Stimulated activated memory B cell treated with anti-CD40 and anti-IgM and Interleukin-4, amounts not matched to agents 10 μg/mL and 1 μg/mL and 100 μg/mL, for 72 hours (primary cell): Measurements from ENCODE around the gene LRRC36.
A peak's percentile ranks its signal among the peaks of the same experiment; 100 is the strongest.

Experiments used
- ATAC-seq: fragments of 150-1000 bp; cut with Tn5 transposase; 2 replicates; pipeline ENCODE4 v1.10.0; 2021
- H3K27ac Mint-ChIP-seq: one replicate; pipeline ENCODE4 v1.8.0; 2022; ENCODE audit warnings: mild to moderate bottlenecking, mixed read lengths
- H3K27me3 Mint-ChIP-seq: one replicate; pipeline ENCODE4 v1.8.0; 2022; ENCODE audit warnings: mixed read lengths
- H3K36me3 Mint-ChIP-seq: one replicate; pipeline ENCODE4 v1.8.0; 2022; ENCODE audit warnings: mixed read lengths
- H3K4me1 Mint-ChIP-seq: one replicate; pipeline ENCODE4 v1.8.0; 2022; ENCODE audit warnings: mixed read lengths
- H3K4me3 Mint-ChIP-seq: one replicate; pipeline ENCODE4 v1.8.0; 2022; ENCODE audit warnings: mild to moderate bottlenecking, moderate library complexity, mixed read lengths
- H3K9me3 Mint-ChIP-seq: one replicate; pipeline ENCODE4 v1.8.0; 2022; ENCODE audit warnings: mixed read lengths

The LRRC36 gene

GRCh38 chr16:67426950-67427349 is 100.3 kb downstream of the LRRC36 start:
- no peak overlapping the region for H3K4me3 Mint-ChIP-seq
- no peaks in the 10 kb centered on the region for H3K9me3 Mint-ChIP-seq
- ATAC-seq: no peak
- H3K4me1 Mint-ChIP-seq: peaks cover 10% of the 10 kb centered on the region
- H3K36me3 Mint-ChIP-seq: no peaks in the 10 kb centered on the region
- peaks cover 46% of the 10 kb centered on the region for H3K27me3 Mint-ChIP-seq
- no peak overlapping the region for H3K27ac Mint-ChIP-seq

GRCh38 chr16:67428146-67428731 is 101.6 kb downstream of the LRRC36 start:
- H3K27me3 Mint-ChIP-seq: peaks cover 37% of the 10 kb centered on the region
- peaks cover 23% of the 10 kb centered on the region for H3K4me1 Mint-ChIP-seq
- no peak overlapping the region for H3K27ac Mint-ChIP-seq
- H3K36me3 Mint-ChIP-seq: no peaks in the 10 kb centered on the region
- no peak overlapping the region for H3K4me3 Mint-ChIP-seq
- ATAC-seq: peak; percentile 70
- no peaks in the 10 kb centered on the region for H3K9me3 Mint-ChIP-seq

GRCh38 chr16:67429053-67429798 is 102.6 kb downstream of the LRRC36 start:
- no peak for ATAC-seq
- peaks cover 37% of the 10 kb centered on the region for H3K27me3 Mint-ChIP-seq
- H3K27ac Mint-ChIP-seq: no peak overlapping the region
- no peaks in the 10 kb centered on the region for H3K36me3 Mint-ChIP-seq
- H3K9me3 Mint-ChIP-seq: no peaks in the 10 kb centered on the region
- peaks cover 33% of the 10 kb centered on the region for H3K4me1 Mint-ChIP-seq
- H3K4me3 Mint-ChIP-seq: no peak overlapping the region

- Mint-ChIP-seq H3K36me3 (no peaks in the 10 kb centered on the region), H3K27me3 (peaks cover 37% of the 10 kb centered on the region), H3K4me3 (peak overlapping the region; percentile 78), H3K27ac (no peak overlapping the region), H3K4me1 (peaks cover 39% of the 10 kb centered on the region), H3K9me3 (no peaks in the 10 kb centered on the region)
- ATAC-seq: no peak
Measured at GRCh38 chr16:67429799-67430503, 103.3 kb downstream of the LRRC36 start.

- no peak overlapping the region for H3K27ac Mint-ChIP-seq
- H3K9me3 Mint-ChIP-seq: no peaks in the 10 kb centered on the region
- H3K36me3 Mint-ChIP-seq: no peaks in the 10 kb centered on the region
- H3K27me3 Mint-ChIP-seq: peaks cover 37% of the 10 kb centered on the region
- H3K4me1 Mint-ChIP-seq: peaks cover 41% of the 10 kb centered on the region
- ATAC-seq: peak; percentile 17
- H3K4me3 Mint-ChIP-seq: peak overlapping the region; percentile 78
Measured at GRCh38 chr16:67430504-67430976, 103.9 kb downstream of the LRRC36 start.

- Mint-ChIP-seq H3K36me3 (no peaks in the 10 kb centered on the region), H3K27ac (no peak within 1 kb of the TSS), H3K27me3 (peaks cover 37% of the 10 kb centered on the region), H3K9me3 (no peaks in the 10 kb centered on the region), H3K4me3 (peak within 1 kb of the TSS; percentile 78), H3K4me1 (peaks cover 48% of the 10 kb centered on the region)
- peak; percentile 49 for ATAC-seq
Measured at GRCh38 chr16:67430977-67431774, 104.6 kb downstream of the LRRC36 start, which contains the start of gene HSD11B2. Gene HSD11B2, plus strand, starts transcription at chr16:67431121. Its CDS starts 128 bp downstream, at chr16:67431249.

GRCh38 chr16:67431775-67432505 is 105.3 kb downstream of the LRRC36 start:
- Mint-ChIP-seq H3K36me3 (peaks cover 4% of the 10 kb centered on the region), H3K4me3 (peak overlapping the region; percentile 41), H3K4me1 (peaks cover 55% of the 10 kb centered on the region), H3K9me3 (no peaks in the 10 kb centered on the region), H3K27me3 (peaks cover 31% of the 10 kb centered on the region), H3K27ac (no peak overlapping the region)
- no peak for ATAC-seq

GRCh38 chr16:67432506-67432890 is 105.9 kb downstream of the LRRC36 start:
- H3K36me3 Mint-ChIP-seq: peaks cover 10% of the 10 kb centered on the region
- no peak overlapping the region for H3K27ac Mint-ChIP-seq
- H3K27me3 Mint-ChIP-seq: peaks cover 25% of the 10 kb centered on the region
- H3K4me1 Mint-ChIP-seq: peaks cover 61% of the 10 kb centered on the region
- no peak overlapping the region for H3K4me3 Mint-ChIP-seq
- no peak for ATAC-seq
- no peaks in the 10 kb centered on the region for H3K9me3 Mint-ChIP-seq

- no peaks in the 10 kb centered on the region for H3K9me3 Mint-ChIP-seq
- no peak for ATAC-seq
- H3K36me3 Mint-ChIP-seq: peaks cover 17% of the 10 kb centered on the region
- peaks cover 68% of the 10 kb centered on the region for H3K4me1 Mint-ChIP-seq
- H3K27ac Mint-ChIP-seq: no peak overlapping the region
- H3K27me3 Mint-ChIP-seq: peaks cover 20% of the 10 kb centered on the region
- H3K4me3 Mint-ChIP-seq: no peak overlapping the region
Measured at GRCh38 chr16:67433131-67433719, 106.6 kb downstream of the LRRC36 start.
